GM12875 (cell line): ENCODE data around the gene POU2F2.

ENCODE experiments used
- H3K4me3 ChIP-seq: one replicate; pipeline ENCODE4 v1.5.1; 2011; ENCODE audit warnings: low read depth, low read length, control low read depth
- CTCF ChIP-seq: IDR thresholded peaks from 2 replicates; pipeline ENCODE4 v1.5.1; 2011; ENCODE audit warnings: low read depth, mild to moderate bottlenecking, control low read depth, inconsistent platforms, low read length, moderate library complexity, borderline replicate concordance; ENCODE audit not compliant: insufficient read depth

Gene POU2F2

GRCh38 chr19:42124386-42124901, 7.8 kb downstream of the POU2F2 start:
- H3K4me3 ChIP-seq, result no peak overlapping the region
- TF ChIP-seq CTCF, result no peak

GRCh38 chr19:42123765-42124164, 8.5 kb downstream of the POU2F2 start:
- no peak for TF ChIP-seq CTCF
- peak overlapping the region; percentile 44 for H3K4me3 ChIP-seq

GRCh38 chr19:42122691-42123607, 9.3 kb downstream of the POU2F2 start:
- peak; percentile 30; the same call in 1 of the 2 replicates for TF ChIP-seq CTCF
- peak overlapping the region; percentile 52 for H3K4me3 ChIP-seq

GRCh38 chr19:42121656-42122069, 10.6 kb downstream of the POU2F2 start:
- peak overlapping the region; percentile 52 for H3K4me3 ChIP-seq
- no peak for TF ChIP-seq CTCF

GRCh38 chr19:42121036-42121621, 11.1 kb downstream of the POU2F2 start:
- no peak for TF ChIP-seq CTCF
- H3K4me3 ChIP-seq, result peak overlapping the region; percentile 52

- no peak for TF ChIP-seq CTCF
- no peak overlapping the region for H3K4me3 ChIP-seq
Measured at GRCh38 chr19:42120276-42120980, 11.8 kb downstream of the POU2F2 start.
